HG03575 (cell line): ENCODE results near the gene JPT2.

ENCODE experiments used
- ATAC-seq: cut with Tn5 transposase; IDR thresholded peaks from one replicate; pipeline ENCODE4 v1.9.1; 2021; ENCODE audit not compliant: unreplicated experiment, insufficient number of reproducible peaks, low FRiP score; ENCODE audit errors: extremely low read depth

The JPT2 gene

GRCh38 chr16:1745900-1746692 lies 68.0 kb downstream of the JPT2 start:
- no peak for ATAC-seq

- no peak for ATAC-seq
These were observed 68.7 kb downstream of the JPT2 start for GRCh38 chr16:1746693-1747195.

- no peak for ATAC-seq
These were observed 69.9 kb downstream of the JPT2 start for GRCh38 chr16:1747934-1748333.

GRCh38 chr16:1749152-1750117 lies 71.4 kb downstream of the JPT2 start:
- no peak for ATAC-seq
